Activated naive CD4-positive, alpha-beta T cell treated with anti-CD3 and anti-CD28 coated beads, Interleukin-2, amount 50 U/mL, for 72 hours (primary cell): ENCODE data around the gene CRIM1. TPM values are rescaled to one million over a fixed set of nuclear protein-coding genes. Genes with fewer than 3 reads are reported as not detected.

Source experiments
- ATAC-seq, 2 donors: fragments of 150-1000 bp; cut with Tn5 transposase; 2 replicates each; pipeline ENCODE4 v1.10.0; 2021; ENCODE audit warnings: mild to moderate bottlenecking in 2 of 2, moderate library complexity in 2 of 2
- DNase-seq, 2 donors: peaks; one replicate each; pipeline ENCODE4 v3.0.0; 2021 to 2022; ENCODE audit warnings: low spot score in 2 of 2
- H3K27ac Mint-ChIP-seq, 2 donors: one replicate each; pipeline ENCODE4 v1.8.0; 2022; ENCODE audit warnings: mild to moderate bottlenecking in 2 of 2, mixed read lengths in 2 of 2
- H3K36me3 Mint-ChIP-seq, 2 donors: one replicate each; pipeline ENCODE4 v1.8.0; 2022; ENCODE audit warnings: mixed read lengths in 2 of 2
- H3K9me3 Mint-ChIP-seq, 2 donors: one replicate each; pipeline ENCODE4 v1.8.0; 2022; ENCODE audit warnings: mixed read lengths in 2 of 2
- total RNA-seq, 2 donors: library from RNA; stranded (reverse); gene quantifications; one replicate each; pipeline ENCODE4 v1.2.3, GENCODE V29; 2022

The CRIM1 gene
- total RNA-seq, 2 donors from 2014 or later: 3.3 to 4.2 TPM

- Mint-ChIP-seq H3K9me3 (no peaks in the 10 kb centered on the region), H3K27ac (no peak overlapping the region), H3K36me3 (no peaks in the 10 kb centered on the region)
- DNase-seq (no peak), ATAC-seq (no peak)
Measured at GRCh38 chr2:36399050-36399449, 43.5 kb downstream of the CRIM1 start.

GRCh38 chr2:36403675-36404230, 48.2 kb downstream of the CRIM1 start:
- H3K27ac Mint-ChIP-seq: no peak overlapping the region
- no peak for DNase-seq
- no peaks in the 10 kb centered on the region for H3K9me3 Mint-ChIP-seq
- peak; percentile 90 to 96 for ATAC-seq
- no peaks in the 10 kb centered on the region for H3K36me3 Mint-ChIP-seq

GRCh38 chr2:36404318-36404717, 48.7 kb downstream of the CRIM1 start:
- no peak for ATAC-seq
- no peak overlapping the region for H3K27ac Mint-ChIP-seq
- no peaks in the 10 kb centered on the region for H3K9me3 Mint-ChIP-seq
- no peak for DNase-seq
- no peaks in the 10 kb centered on the region for H3K36me3 Mint-ChIP-seq

- Mint-ChIP-seq H3K27ac (no peak overlapping the region), H3K9me3 (no peaks in the 10 kb centered on the region), H3K36me3 (no peaks in the 10 kb centered on the region)
- ATAC-seq: no peak
- no peak for DNase-seq
Measured at GRCh38 chr2:36404754-36405153, 49.2 kb downstream of the CRIM1 start.

GRCh38 chr2:36405183-36405582, 49.6 kb downstream of the CRIM1 start:
- Mint-ChIP-seq H3K27ac (no peak overlapping the region), H3K36me3 (no peaks in the 10 kb centered on the region), H3K9me3 (no peaks in the 10 kb centered on the region)
- no peak for ATAC-seq
- DNase-seq: no peak

GRCh38 chr2:36406296-36406695, 50.7 kb downstream of the CRIM1 start:
- H3K9me3 Mint-ChIP-seq: no peaks in the 10 kb centered on the region
- DNase-seq (no peak), ATAC-seq (no peak)
- H3K36me3 Mint-ChIP-seq: no peaks in the 10 kb centered on the region
- H3K27ac Mint-ChIP-seq: no peak overlapping the region

GRCh38 chr2:36407413-36407812, 51.8 kb downstream of the CRIM1 start:
- no peak for DNase-seq
- no peak for ATAC-seq
- H3K9me3 Mint-ChIP-seq: no peaks in the 10 kb centered on the region
- no peaks in the 10 kb centered on the region for H3K36me3 Mint-ChIP-seq
- no peak overlapping the region for H3K27ac Mint-ChIP-seq

- Mint-ChIP-seq H3K27ac (no peak overlapping the region), H3K9me3 (no peaks in the 10 kb centered on the region), H3K36me3 (no peaks in the 10 kb centered on the region)
- DNase-seq (no peak), ATAC-seq (no peak)
Measured at GRCh38 chr2:36408198-36408703, 52.7 kb downstream of the CRIM1 start.

- Mint-ChIP-seq H3K36me3 (no peaks in the 10 kb centered on the region), H3K27ac (no peak overlapping the region)
Measured at GRCh38 chr2:36409335-36409734, 53.8 kb downstream of the CRIM1 start.

GRCh38 chr2:36409935-36410334, 54.4 kb downstream of the CRIM1 start:
- ATAC-seq (no peak), DNase-seq (no peak)
- Mint-ChIP-seq H3K27ac (no peak overlapping the region), H3K36me3 (no peaks in the 10 kb centered on the region), H3K9me3 (no peaks in the 10 kb centered on the region)

More at GRCh38 chr2:36409335-36409734, 53.8 kb downstream of the CRIM1 start:
- no peak for DNase-seq
- ATAC-seq: no peak
- H3K9me3 Mint-ChIP-seq: no peaks in the 10 kb centered on the region

GRCh38 chr2:36410681-36411080, 55.1 kb downstream of the CRIM1 start:
- no peak for ATAC-seq
- no peak for DNase-seq
- H3K27ac Mint-ChIP-seq: no peak overlapping the region
- H3K36me3 Mint-ChIP-seq: no peaks in the 10 kb centered on the region
- H3K9me3 Mint-ChIP-seq: no peaks in the 10 kb centered on the region

- DNase-seq: no peak
- no peaks in the 10 kb centered on the region for H3K9me3 Mint-ChIP-seq
- no peak overlapping the region for H3K27ac Mint-ChIP-seq
- no peak for ATAC-seq
- H3K36me3 Mint-ChIP-seq: no peaks in the 10 kb centered on the region
Measured at GRCh38 chr2:36411962-36412444, 56.4 kb downstream of the CRIM1 start.

GRCh38 chr2:36413218-36413617, 57.6 kb downstream of the CRIM1 start:
- no peak overlapping the region for H3K27ac Mint-ChIP-seq
- DNase-seq: no peak
- no peaks in the 10 kb centered on the region for H3K36me3 Mint-ChIP-seq
- ATAC-seq: no peak
- H3K9me3 Mint-ChIP-seq: no peaks in the 10 kb centered on the region

- Mint-ChIP-seq H3K27ac (no peak overlapping the region), H3K9me3 (no peaks in the 10 kb centered on the region), H3K36me3 (no peaks in the 10 kb centered on the region)
- ATAC-seq (no peak), DNase-seq (no peak)
Measured at GRCh38 chr2:36414307-36414706, 58.7 kb downstream of the CRIM1 start.

GRCh38 chr2:36415381-36416022, 59.9 kb downstream of the CRIM1 start:
- Mint-ChIP-seq H3K36me3 (no peaks in the 10 kb centered on the region), H3K27ac (no peak overlapping the region), H3K9me3 (no peaks in the 10 kb centered on the region)
- no peak for DNase-seq
- ATAC-seq: no peak

GRCh38 chr2:36416370-36417165, 61.0 kb downstream of the CRIM1 start:
- ATAC-seq (no peak), DNase-seq (no peak)
- no peak overlapping the region for H3K27ac Mint-ChIP-seq
- no peaks in the 10 kb centered on the region for H3K36me3 Mint-ChIP-seq
- H3K9me3 Mint-ChIP-seq: no peaks in the 10 kb centered on the region

GRCh38 chr2:36420569-36421181, 65.1 kb downstream of the CRIM1 start:
- ATAC-seq: no peak
- H3K9me3 Mint-ChIP-seq: no peaks in the 10 kb centered on the region

More at GRCh38 chr2:36420569-36421181, 65.1 kb downstream of the CRIM1 start:
- Mint-ChIP-seq H3K36me3 (no peaks in the 10 kb centered on the region), H3K27ac (no peak overlapping the region)
- DNase-seq: no peak
